WTC11 (cell line): ENCODE data around the gene TMEM121B. TPM values are rescaled to one million over a fixed set of nuclear protein-coding genes. Genes with fewer than 3 reads are reported as not detected.

ENCODE experiments used
- ATAC-seq: fragments of 200-7000 bp; cut with Tn5 transposase; 2 replicates; pipeline ENCODE4 v1.10.0; 2021; ENCODE audit warnings: mild to moderate bottlenecking, moderate library complexity
- CTCF ChIA-PET: fragments of 300-600 bp; sonication (Branson Sonifier 250); formaldehyde crosslinking; loops from one replicate; lab custom pipeline; 2021; ENCODE audit warnings: antibody characterized with exemption; lab: Charles Lee
- POLR2A ChIA-PET: fragments of 350-600 bp; sonication (Branson Sonifier 250); formaldehyde crosslinking; loops from one replicate; lab custom pipeline; 2021; ENCODE audit warnings: antibody characterized with exemption; lab: Charles Lee
- DNase-seq: peaks from one replicate; pipeline ENCODE4 v3.0.0; 2021; ENCODE audit warnings: low spot score
- H3K27ac Mint-ChIP-seq: 2 replicates; pipeline ENCODE4 v1.8.0; 2021; ENCODE audit warnings: mixed read lengths
- H3K27me3 Mint-ChIP-seq: 2 replicates; pipeline ENCODE4 v1.8.0; 2021; ENCODE audit warnings: low read depth, mild to moderate bottlenecking, moderate library complexity, mixed read lengths
- H3K36me3 Mint-ChIP-seq: 2 replicates; pipeline ENCODE4 v1.8.0; 2021; ENCODE audit warnings: mixed read lengths
- H3K4me1 Mint-ChIP-seq: 2 replicates; pipeline ENCODE4 v1.8.0; 2022; ENCODE audit warnings: mixed read lengths
- H3K4me3 Mint-ChIP-seq: 2 replicates; pipeline ENCODE4 v1.8.0; 2021; ENCODE audit warnings: mild to moderate bottlenecking, moderate library complexity, mixed read lengths
- H3K9me3 Mint-ChIP-seq: 2 replicates; pipeline ENCODE4 v1.8.0; 2021; ENCODE audit warnings: mixed read lengths
- ATF2 ChIP-seq: sonication (generic); formaldehyde crosslinking; IDR thresholded peaks from 2 replicates; pipeline ENCODE4 v1.8.1; 2022; ENCODE audit warnings: low read depth, missing genetic modification reagents, borderline replicate concordance
- CDX4 ChIP-seq: fragments of 250-450 bp; sonication (Bioruptor Pico); IDR thresholded peaks from 2 replicates; pipeline ENCODE4 v1.9.0; 2021; ENCODE audit warnings: moderate library complexity, mild to moderate bottlenecking, inconsistent platforms, borderline replicate concordance
- CTCF ChIP-seq: fragments of 200-600 bp; IDR thresholded peaks from 2 replicates; pipeline ENCODE4 v1.8.0; 2022; ENCODE audit warnings: antibody characterized with exemption
- ELF4 ChIP-seq: sonication (generic); formaldehyde crosslinking; IDR thresholded peaks from 2 replicates; pipeline ENCODE4 v1.8.1; 2022; ENCODE audit warnings: low read depth, mild to moderate bottlenecking, moderate library complexity, missing genetic modification reagents
- ESRRA ChIP-seq: sonication (generic); formaldehyde crosslinking; IDR thresholded peaks from 2 replicates; pipeline ENCODE4 v1.8.1; 2022; ENCODE audit warnings: mild to moderate bottlenecking, missing genetic modification reagents, borderline replicate concordance
- FOXJ3 ChIP-seq: sonication (generic); formaldehyde crosslinking; IDR thresholded peaks from 2 replicates; pipeline ENCODE4 v1.9.0; 2021; ENCODE audit warnings: missing genetic modification reagents, mild to moderate bottlenecking, borderline replicate concordance
- HMGXB4 ChIP-seq: sonication (generic); formaldehyde crosslinking; IDR thresholded peaks from 2 replicates; pipeline ENCODE4 v1.8.1; 2023; ENCODE audit warnings: mild to moderate bottlenecking, moderate library complexity, missing genetic modification reagents
- IRF2 ChIP-seq: sonication (generic); formaldehyde crosslinking; IDR thresholded peaks from 2 replicates; pipeline ENCODE4 v1.8.0; 2022; ENCODE audit warnings: low read depth, missing genetic modification reagents, borderline replicate concordance
- KAT7 ChIP-seq: sonication (generic); formaldehyde crosslinking; IDR thresholded peaks from 2 replicates; pipeline ENCODE4 v1.8.1; 2023; ENCODE audit warnings: missing genetic modification reagents, mild to moderate bottlenecking, borderline replicate concordance
- MYBL2 ChIP-seq: sonication (generic); formaldehyde crosslinking; IDR thresholded peaks from 2 replicates; pipeline ENCODE4 v1.8.1; 2023; ENCODE audit warnings: mild to moderate bottlenecking, moderate library complexity, missing genetic modification reagents
- NR2C2 ChIP-seq: sonication (generic); formaldehyde crosslinking; IDR thresholded peaks from 2 replicates; pipeline ENCODE4 v1.8.0; 2022; ENCODE audit warnings: mild to moderate bottlenecking, missing genetic modification reagents
- STAT6 ChIP-seq: sonication (generic); formaldehyde crosslinking; conservative IDR thresholded peaks from 2 replicates; pipeline ENCODE4 v1.8.1; 2023; ENCODE audit warnings: mild to moderate bottlenecking, low read depth, missing genetic modification reagents, moderate library complexity
- ZBTB43 ChIP-seq: sonication (generic); formaldehyde crosslinking; IDR thresholded peaks from 2 replicates; pipeline ENCODE4 v1.8.1; 2023; ENCODE audit warnings: mild to moderate bottlenecking, missing genetic modification reagents
- ZMAT4 ChIP-seq: fragments of 250-450 bp; sonication (Bioruptor Pico); IDR thresholded peaks from 2 replicates; pipeline ENCODE4 v1.9.0; 2021; ENCODE audit warnings: mild to moderate bottlenecking
- ZNF121 ChIP-seq: sonication (generic); formaldehyde crosslinking; IDR thresholded peaks from 2 replicates; pipeline ENCODE4 v1.8.0; 2023; ENCODE audit warnings: missing genetic modification reagents
- ZNF138 ChIP-seq: sonication (generic); formaldehyde crosslinking; conservative IDR thresholded peaks from 2 replicates; pipeline ENCODE4 v1.8.1; 2022; ENCODE audit warnings: mild to moderate bottlenecking, moderate library complexity, missing genetic modification reagents
- ZNF219 ChIP-seq: sonication (generic); formaldehyde crosslinking; IDR thresholded peaks from 2 replicates; pipeline ENCODE4 v1.8.0; 2023; ENCODE audit warnings: missing genetic modification reagents, mild to moderate bottlenecking, borderline replicate concordance
- ZNF281 ChIP-seq: sonication (generic); formaldehyde crosslinking; IDR thresholded peaks from 2 replicates; pipeline ENCODE4 v1.8.0; 2023; ENCODE audit warnings: mild to moderate bottlenecking, missing genetic modification reagents
- ZNF425 ChIP-seq: fragments of 250-450 bp; sonication (Bioruptor Pico); conservative IDR thresholded peaks from 2 replicates; pipeline ENCODE4 v1.9.0; 2021; ENCODE audit warnings: mild to moderate bottlenecking
- total RNA-seq: library from RNA; stranded (reverse); gene quantifications from 3 replicates; pipeline ENCODE4 v1.2.3, GENCODE V29; 2021

TMEM121B gene
- total RNA-seq, 1 experiment from 2014 or later: 7.5 TPM

GRCh38 chr22:17087498-17088131, 33.5 kb downstream of the TMEM121B start:
- TF ChIP-seq ZNF281 (CRISPR knock-in tag) (no peak), IRF2 (CRISPR knock-in tag) (no peak), STAT6 (CRISPR knock-in tag) (no peak), ATF2 (no peak), FOXJ3 (CRISPR knock-in tag) (no peak), NR2C2 (no peak), ZNF425 (CRISPR knock-in tag) (no peak), ZNF219 (CRISPR knock-in tag) (no peak), ELF4 (no peak), CDX4 (CRISPR knock-in tag) (no peak), ZNF138 (CRISPR knock-in tag) (no peak), ZNF121 (CRISPR knock-in tag) (no peak), MYBL2 (CRISPR knock-in tag) (no peak), KAT7 (CRISPR knock-in tag) (no peak), HMGXB4 (no peak), CTCF (no peak), ESRRA (CRISPR knock-in tag) (no peak), ZBTB43 (no peak), ZMAT4 (CRISPR knock-in tag) (no peak)
- Mint-ChIP-seq H3K9me3 (no peaks in the 10 kb centered on the region), H3K36me3 (no peaks in the 10 kb centered on the region), H3K4me3 (no peak overlapping the region), H3K27me3 (peaks cover 34% of the 10 kb centered on the region), H3K4me1 (peaks cover 34% of the 10 kb centered on the region), H3K27ac (no peak overlapping the region)
- ATAC-seq: no peak
- ChIA-PET CTCF (interaction anchor here (1.3 to 2.5 kb wide), 2 partner anchors 8 to 84 kb away, joined by 3 to 18 read pairs; no protein-coding TSS in a partner anchor), POLR2A (no interaction called here)
- DNase-seq: no peak
